GM12878 (cell line): ENCODE data around the gene NSUN2. TPM values are rescaled to one million over a fixed set of nuclear protein-coding genes. Genes with fewer than 3 reads are reported as not detected.

Experiments
- ASH2L ChIP-seq: fragments of 300-600, 200-600 bp; sonication (generic); IDR thresholded peaks from 2 replicates; pipeline ENCODE4 v1.6.1; 2017; ENCODE audit warnings: low read depth, mild to moderate bottlenecking, borderline replicate concordance
- BMI1 ChIP-seq: fragments of 450-650 bp; IDR thresholded peaks from 2 replicates; pipeline ENCODE4 v1.6.1; 2016; ENCODE audit warnings: mild to moderate bottlenecking, moderate library complexity, borderline replicate concordance
- GATAD2B ChIP-seq: fragments of 450-650 bp; conservative IDR thresholded peaks from 2 replicates; pipeline ENCODE4 v1.6.1; 2017; ENCODE audit warnings: low read depth, mild to moderate bottlenecking, moderate library complexity
- HDAC6 ChIP-seq: fragments of 200-600 bp; sonication (generic); IDR thresholded peaks from one replicate; pipeline ENCODE4 v1.8.0; 2017; ENCODE audit warnings: antibody characterized with exemption; ENCODE audit not compliant: unreplicated experiment
- NFXL1 ChIP-seq: fragments of 450-650 bp; IDR thresholded peaks from 2 replicates; pipeline ENCODE4 v1.6.1; 2017; ENCODE audit warnings: antibody characterized with exemption, mild to moderate bottlenecking, borderline replicate concordance
- NR2C1 ChIP-seq: fragments of 450-650 bp; IDR thresholded peaks from 2 replicates; pipeline ENCODE4 v1.6.1; 2017; ENCODE audit warnings: antibody characterized with exemption, mild to moderate bottlenecking, moderate library complexity
- PAX8 ChIP-seq: fragments of 450-650 bp; IDR thresholded peaks from 2 replicates; pipeline ENCODE4 v1.6.1; 2017; ENCODE audit warnings: mild to moderate bottlenecking, moderate library complexity
- SIX5 ChIP-seq: IDR thresholded peaks from 2 replicates; pipeline ENCODE4 v1.6.1; 2011; ENCODE audit warnings: mild to moderate bottlenecking, low read depth, low read length, moderate library complexity; ENCODE audit not compliant: severe bottlenecking
- ZNF384 ChIP-seq: IDR thresholded peaks from 2 replicates; pipeline ENCODE4 v1.6.1; 2012; ENCODE audit warnings: low read depth, mild to moderate bottlenecking, low read length, improper control_type of control experiment, borderline replicate concordance
- polyA plus RNA-seq, 11 experiments: library from polyadenylated mRNA; depleted of rRNA in 4 of 11; unstranded in 6 of 11; stranded (reverse) in 5 of 11; fragments of >200 nt; fragmentation: Nextera tagmentation in 4 of 11; fragmentation: Illumina TruSeq in 1 of 11; extraction: Ambion mirVana in 4 of 11; extraction: Trizol in 1 of 11; gene quantifications; 1 replicate in 1 of 11; 2 replicates in 10 of 11; pipeline versions ENCODE4 v1.2.1 to v1.2.3, GENCODE V29; 2011 to 2016; ENCODE audit warnings: inconsistent platforms in 2 of 11, missing spikeins in 2 of 11, low read depth in 1 of 11
- total RNA-seq, 4 experiments: library from RNA; depleted of rRNA in 3 of 4; stranded (reverse); fragments of >200 nt in 3 of 4; fragmentation: Illumina TruSeq in 1 of 4; extraction: Trizol in 1 of 4; gene quantifications; 2 replicates each; pipeline versions ENCODE4 v1.2.1 to v1.2.3, GENCODE V29; 2013 to 2021
- TF ChIP-seq, protein P1 (sequence below): IDR thresholded peaks from 2 replicates; pipeline ENCODE4 v1.6.1; 2011; ENCODE audit warnings: low read depth, low read length, improper control_type of control experiment, borderline replicate concordance
- TF ChIP-seq, protein P2 (sequence below): fragments of 450-650 bp; IDR thresholded peaks from 2 replicates; pipeline ENCODE4 v1.6.1; 2018; ENCODE audit warnings: borderline replicate concordance, mild to moderate bottlenecking; ENCODE audit not compliant: partially characterized antibody

NSUN2 gene
- total and polyA plus RNA-seq, 10 of the 15 experiments (the other 5 are each of a cell fraction or from before 2014, with no cell fraction given) = 8.0 to 112 (median 91.1) TPM

DNA sequence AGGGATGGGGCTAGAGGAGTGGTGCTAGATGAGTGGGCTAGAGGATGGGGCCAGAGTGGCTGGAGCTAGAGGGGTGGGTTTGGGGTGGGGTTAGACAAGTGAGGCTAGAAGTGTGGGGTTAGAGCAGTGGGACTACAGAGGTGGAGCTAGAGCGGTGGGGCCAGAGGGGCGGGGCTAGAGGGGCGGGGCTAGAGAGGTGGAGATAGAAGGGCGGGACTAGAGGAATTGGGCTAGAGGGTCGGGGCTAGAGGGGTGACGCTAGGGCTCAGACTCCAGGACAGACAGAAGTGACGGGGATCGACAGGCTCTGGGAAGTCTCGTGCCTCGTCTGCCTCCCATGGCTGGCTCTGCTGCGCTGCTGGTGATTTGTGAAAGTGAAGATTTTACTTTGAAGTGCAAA is 49.4 kb upstream of the NSUN2 start (continued):
- TF ChIP-seq SIX5 (no peak), PAX8 (no peak), NR2C1 (no peak), ZNF384 (no peak), HDAC6 (no peak), GATAD2B (no peak), BMI1 (no peak), NFXL1 (no peak), ASH2L (no peak)
- TF ChIP-seq, protein P1, sequence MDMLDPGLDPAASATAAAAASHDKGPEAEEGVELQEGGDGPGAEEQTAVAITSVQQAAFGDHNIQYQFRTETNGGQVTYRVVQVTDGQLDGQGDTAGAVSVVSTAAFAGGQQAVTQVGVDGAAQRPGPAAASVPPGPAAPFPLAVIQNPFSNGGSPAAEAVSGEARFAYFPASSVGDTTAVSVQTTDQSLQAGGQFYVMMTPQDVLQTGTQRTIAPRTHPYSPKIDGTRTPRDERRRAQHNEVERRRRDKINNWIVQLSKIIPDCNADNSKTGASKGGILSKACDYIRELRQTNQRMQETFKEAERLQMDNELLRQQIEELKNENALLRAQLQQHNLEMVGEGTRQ = no peak
- TF ChIP-seq, protein P2, sequence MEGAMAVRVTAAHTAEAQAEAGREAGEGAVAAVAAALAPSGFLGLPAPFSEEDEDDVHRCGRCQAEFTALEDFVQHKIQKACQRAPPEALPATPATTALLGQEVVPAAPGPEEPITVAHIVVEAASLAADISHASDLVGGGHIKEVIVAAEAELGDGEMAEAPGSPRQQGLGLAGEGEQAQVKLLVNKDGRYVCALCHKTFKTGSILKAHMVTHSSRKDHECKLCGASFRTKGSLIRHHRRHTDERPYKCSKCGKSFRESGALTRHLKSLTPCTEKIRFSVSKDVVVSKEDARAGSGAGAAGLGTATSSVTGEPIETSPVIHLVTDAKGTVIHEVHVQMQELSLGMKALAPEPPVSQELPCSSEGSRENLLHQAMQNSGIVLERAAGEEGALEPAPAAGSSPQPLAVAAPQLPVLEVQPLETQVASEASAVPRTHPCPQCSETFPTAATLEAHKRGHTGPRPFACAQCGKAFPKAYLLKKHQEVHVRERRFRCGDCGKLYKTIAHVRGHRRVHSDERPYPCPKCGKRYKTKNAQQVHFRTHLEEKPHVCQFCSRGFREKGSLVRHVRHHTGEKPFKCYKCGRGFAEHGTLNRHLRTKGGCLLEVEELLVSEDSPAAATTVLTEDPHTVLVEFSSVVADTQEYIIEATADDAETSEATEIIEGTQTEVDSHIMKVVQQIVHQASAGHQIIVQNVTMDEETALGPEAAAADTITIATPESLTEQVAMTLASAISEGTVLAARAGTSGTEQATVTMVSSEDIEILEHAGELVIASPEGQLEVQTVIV = no peak
